Neural progenitor cell (in vitro differentiated cells): ENCODE results near the gene PRRX2.

Experiments used
- EZH2 ChIP-seq: fragments of 200-600 bp; sonication (generic); IDR thresholded peaks from 2 replicates; pipeline ENCODE4 v1.6.1; 2017; ENCODE audit warnings: antibody characterized with exemption, mild to moderate bottlenecking, moderate library complexity
- EZH2phosphoT487 ChIP-seq: fragments of 200-600 bp; sonication (generic); IDR thresholded peaks from 2 replicates; pipeline ENCODE4 v1.6.1; 2017; ENCODE audit warnings: antibody characterized with exemption
- TF ChIP-seq, protein P1 (sequence below): fragments of 200-600 bp; sonication (generic); IDR thresholded peaks from 2 replicates; pipeline ENCODE4 v1.5.1; 2017; ENCODE audit warnings: antibody characterized with exemption, mild to moderate bottlenecking

DNA sequence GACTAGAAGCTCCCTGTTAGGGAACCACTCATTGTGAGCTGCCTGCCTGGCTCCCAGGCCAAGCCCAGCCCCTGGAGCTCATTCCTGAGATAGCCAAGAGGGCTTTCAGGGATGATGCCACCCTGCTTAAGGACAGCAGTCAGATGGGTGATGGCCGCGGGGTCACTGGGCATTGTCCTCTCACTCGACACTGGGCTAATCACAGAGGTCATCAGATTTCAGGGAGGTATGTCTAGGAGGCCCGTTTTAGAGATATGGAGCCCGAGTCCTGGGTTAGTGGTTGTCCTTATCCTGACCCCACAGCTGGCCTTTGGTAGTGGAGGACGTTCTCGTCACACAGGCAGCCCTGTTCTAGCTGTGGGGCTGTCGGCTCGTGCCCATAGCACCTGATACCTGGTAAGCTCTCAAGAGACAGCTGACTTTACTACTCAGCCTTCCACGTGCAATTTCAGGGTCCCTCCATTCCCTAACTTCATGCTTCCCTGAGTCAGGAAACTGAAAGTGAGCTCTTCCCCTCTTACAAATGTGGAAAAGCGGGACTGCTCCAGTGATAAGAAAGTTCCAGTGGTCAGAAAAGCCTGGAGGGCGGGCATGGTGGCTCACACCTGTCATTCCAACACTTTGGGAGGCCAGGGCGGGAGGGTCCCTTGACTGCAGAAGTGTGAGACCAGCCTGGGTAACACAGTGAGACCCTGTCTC is 94.5 kb downstream of the PRRX2 start:
- TF ChIP-seq, protein P1, sequence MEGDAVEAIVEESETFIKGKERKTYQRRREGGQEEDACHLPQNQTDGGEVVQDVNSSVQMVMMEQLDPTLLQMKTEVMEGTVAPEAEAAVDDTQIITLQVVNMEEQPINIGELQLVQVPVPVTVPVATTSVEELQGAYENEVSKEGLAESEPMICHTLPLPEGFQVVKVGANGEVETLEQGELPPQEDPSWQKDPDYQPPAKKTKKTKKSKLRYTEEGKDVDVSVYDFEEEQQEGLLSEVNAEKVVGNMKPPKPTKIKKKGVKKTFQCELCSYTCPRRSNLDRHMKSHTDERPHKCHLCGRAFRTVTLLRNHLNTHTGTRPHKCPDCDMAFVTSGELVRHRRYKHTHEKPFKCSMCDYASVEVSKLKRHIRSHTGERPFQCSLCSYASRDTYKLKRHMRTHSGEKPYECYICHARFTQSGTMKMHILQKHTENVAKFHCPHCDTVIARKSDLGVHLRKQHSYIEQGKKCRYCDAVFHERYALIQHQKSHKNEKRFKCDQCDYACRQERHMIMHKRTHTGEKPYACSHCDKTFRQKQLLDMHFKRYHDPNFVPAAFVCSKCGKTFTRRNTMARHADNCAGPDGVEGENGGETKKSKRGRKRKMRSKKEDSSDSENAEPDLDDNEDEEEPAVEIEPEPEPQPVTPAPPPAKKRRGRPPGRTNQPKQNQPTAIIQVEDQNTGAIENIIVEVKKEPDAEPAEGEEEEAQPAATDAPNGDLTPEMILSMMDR = no peak
- TF ChIP-seq EZH2 = no peak
- TF ChIP-seq EZH2phosphoT487 = no peak
